IPS DF 4.7 (cell line): Measurements from ENCODE around the gene KCNK17.
A peak's percentile ranks its signal among the peaks of the same experiment; 100 is the strongest.

ENCODE experiments used
- DNase-seq: peaks from one replicate; pipeline ENCODE4 v3.0.0-alpha.2; 2013; ENCODE audit warnings: low spot score; ENCODE audit errors: extremely low read depth

Gene KCNK17

DNA sequence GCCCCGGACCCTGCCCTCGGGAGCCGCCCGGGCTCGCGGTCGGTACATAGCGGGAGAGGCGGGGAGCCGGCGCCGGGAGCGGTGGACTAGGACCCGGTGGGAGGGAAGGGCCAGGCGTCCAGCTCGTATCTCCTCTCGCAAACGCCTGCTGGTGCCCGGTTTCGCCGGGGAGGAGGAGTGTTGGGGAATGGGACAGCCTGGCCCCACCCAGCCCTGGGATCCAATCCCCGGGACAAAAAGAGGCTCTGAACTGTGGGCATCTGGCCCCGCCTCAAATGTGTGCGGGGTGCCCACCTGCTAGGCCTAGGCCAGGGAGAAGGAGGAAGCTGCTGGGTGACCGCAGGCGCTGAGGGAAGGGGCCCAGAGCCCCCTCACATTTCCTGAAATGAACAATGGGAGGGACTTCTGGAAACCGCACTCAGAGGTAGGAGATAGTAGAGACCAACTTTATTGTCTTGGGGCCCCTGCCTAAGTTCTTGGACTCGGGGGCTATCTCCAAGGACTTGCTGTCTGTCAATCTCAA, at the start of gene KCNK17:
KCNK17 (minus strand) TSS at position 147 of the 523 bp plus-strand sequence; CDS start at position 48, 99 bp downstream.
- no peak for DNase-seq

GRCh38 chr6:39363280-39363679, 49.1 kb upstream of the KCNK17 start:
- no peak for DNase-seq

- no peak for DNase-seq
Observed at GRCh38 chr6:39362487-39362865, 48.3 kb upstream of the KCNK17 start.

GRCh38 chr6:39361657-39362486, 47.7 kb upstream of the KCNK17 start:
- DNase-seq = peak; percentile 81

- no peak for DNase-seq
Observed at GRCh38 chr6:39360378-39360777, 46.2 kb upstream of the KCNK17 start.

GRCh38 chr6:39357998-39358686, 43.9 kb upstream of the KCNK17 start:
- DNase-seq = no peak

DNA sequence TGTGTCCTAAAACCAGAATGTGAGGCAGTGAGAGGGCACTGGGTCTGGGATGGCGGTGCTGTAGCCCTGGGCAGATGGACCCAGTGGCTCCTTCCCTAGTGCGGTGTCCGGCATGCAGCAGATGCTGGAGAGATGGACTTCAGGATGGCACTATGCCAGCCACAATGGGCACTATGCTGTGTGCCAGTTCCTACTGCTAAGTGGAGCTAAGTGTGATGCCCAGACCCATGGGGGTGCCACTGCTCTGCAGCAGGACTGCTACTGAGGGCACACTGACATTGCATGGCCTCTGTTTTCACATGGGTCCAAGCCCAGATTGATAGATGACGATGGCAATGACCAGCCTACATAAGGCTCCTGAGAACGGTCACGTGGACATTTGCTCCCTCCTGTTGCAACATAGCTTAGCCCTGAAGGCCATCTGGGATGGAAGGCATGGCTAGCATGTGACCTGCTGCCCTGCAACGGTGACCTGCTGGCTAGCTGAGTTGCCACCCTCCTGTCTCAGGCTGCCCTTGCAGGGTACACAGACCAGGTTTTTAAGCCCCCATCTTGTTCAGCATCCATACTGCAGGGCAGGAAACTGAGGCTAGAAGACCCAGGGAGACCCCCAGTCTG, 39.6 kb upstream of the KCNK17 start:
- DNase-seq = no peak

DNA sequence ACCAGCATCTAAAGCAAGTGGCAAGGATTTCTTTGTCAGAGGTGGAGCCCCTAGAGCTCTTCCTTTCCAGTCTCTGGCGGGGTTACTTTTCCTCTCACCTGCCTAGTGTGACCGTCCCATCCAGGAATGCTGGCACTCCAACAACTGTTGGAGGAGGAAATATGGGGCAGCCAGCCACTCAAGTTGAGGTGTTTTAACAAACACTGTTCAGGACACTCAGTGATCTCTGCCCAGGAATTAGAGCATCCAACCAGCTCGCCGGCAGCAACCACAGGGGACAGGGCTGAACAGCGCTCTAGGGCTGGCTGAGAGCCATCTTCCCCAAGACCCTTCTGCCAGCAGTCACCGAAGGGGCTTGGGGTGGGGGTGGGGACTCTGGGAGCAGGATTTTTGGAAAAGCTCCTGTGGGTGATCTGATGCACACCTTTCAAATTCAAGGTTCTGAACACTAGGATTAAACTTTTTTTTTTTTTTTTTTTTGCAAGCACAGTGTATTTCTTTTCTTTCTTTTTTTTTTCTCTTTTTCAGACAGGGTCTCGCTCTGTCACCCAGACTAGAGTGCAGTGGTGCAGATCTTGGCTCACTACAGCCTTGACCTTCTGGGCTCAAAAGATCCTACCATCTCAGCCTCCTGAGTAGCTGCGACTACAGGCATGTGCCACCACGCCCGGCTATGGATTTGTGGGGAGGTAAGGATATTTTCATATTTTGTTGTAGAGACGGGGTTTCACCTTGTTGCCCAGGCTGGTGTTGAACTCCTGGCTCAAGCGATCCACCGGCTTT, 36.7 kb upstream of the KCNK17 start:
- no peak for DNase-seq

- no peak for DNase-seq
Observed at GRCh38 chr6:39348740-39349139, 34.5 kb upstream of the KCNK17 start.

DNA sequence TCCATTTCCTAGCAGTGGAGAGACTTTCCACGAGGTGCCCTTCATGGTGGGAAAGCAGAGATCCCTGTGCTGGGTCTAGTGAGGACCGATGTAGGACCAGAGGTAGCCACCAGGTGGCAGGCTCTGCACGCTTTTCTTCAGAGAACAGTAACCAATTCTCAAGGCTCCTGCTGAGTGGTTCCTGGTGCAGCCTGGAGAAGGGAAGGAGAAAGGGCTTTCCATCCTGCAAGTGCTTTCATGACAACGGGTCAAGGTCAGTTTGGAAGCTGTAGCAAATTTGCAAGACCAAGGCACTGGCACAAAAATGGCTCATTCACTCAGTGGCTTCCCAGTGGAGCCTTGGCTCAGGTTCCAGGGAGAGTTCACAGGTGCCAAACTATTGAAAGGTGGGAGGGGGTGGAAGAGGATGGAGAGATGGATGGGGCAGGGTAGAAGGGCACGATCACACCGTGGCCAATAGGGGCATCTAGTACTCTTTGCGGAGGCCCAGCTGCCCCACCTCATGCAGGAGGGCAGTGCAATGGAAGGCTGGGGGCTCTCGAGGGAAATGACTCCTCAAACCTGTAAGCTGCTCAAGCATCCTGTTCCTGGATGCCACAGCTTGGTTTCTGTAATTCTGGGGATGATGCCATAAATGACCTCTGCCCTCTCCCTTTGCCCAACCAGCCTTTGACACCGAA, 33.8 kb upstream of the KCNK17 start:
- DNase-seq = peak; percentile 85

GRCh38 chr6:39347206-39347605, 33.0 kb upstream of the KCNK17 start:
- DNase-seq = no peak

GRCh38 chr6:39344821-39345280, 30.6 kb upstream of the KCNK17 start:
- DNase-seq = no peak

- no peak for DNase-seq
Observed at GRCh38 chr6:39343396-39343870, 29.2 kb upstream of the KCNK17 start.

DNA sequence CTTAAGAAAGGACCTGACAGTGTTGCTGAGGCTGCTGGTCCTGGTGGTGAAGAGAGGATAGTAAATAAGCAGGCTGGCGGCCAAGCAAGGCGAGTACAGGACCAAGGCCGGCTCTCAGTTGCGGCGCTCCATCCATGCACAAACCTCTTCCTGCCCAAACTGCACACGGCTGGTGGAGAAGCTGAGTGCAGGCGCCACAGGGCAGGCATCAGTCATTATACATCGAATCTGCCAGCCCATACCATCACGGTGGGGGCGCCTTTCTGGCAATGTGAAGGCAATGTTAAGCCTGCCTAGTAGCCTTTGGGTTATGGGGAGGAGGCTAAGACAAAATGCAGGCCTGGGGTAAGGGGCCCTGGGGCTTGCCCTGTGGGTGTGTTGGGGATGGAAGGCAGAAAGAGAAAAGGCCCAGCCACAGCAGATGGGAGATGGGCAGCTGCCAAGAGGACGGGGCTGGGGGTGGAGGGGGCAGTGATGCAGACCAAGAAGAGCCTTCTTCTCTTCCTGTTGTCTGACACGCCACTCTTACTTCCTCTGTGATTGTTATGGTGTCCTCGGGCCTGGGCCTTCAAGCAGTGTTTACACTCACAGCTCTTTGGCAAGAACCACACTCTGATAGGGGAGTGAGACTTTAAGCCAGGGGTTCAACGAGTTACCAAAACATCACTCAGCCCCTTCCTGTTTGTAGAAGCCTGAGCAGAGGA, 28.6 kb upstream of the KCNK17 start:
- DNase-seq = no peak

DNA sequence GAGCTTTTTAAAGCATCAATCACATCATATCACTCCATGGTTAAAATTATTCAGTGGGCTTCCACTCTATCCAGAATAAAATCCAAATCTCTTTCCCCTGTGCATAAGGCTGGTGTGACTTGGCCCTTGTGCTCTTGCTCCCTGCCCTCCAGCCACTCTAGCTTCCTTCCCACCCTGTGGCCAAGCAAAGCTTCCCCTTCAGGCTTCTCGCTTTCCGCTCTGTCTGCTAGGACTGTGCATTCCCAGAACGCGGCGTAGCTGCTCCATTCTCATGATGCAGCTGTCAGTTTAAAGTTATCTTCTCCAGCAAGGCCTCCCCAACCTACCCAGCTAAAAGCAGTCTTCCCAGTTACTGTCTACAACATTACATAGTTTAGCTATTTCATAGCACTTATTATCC, 27.7 kb upstream of the KCNK17 start:
- DNase-seq = no peak

DNA sequence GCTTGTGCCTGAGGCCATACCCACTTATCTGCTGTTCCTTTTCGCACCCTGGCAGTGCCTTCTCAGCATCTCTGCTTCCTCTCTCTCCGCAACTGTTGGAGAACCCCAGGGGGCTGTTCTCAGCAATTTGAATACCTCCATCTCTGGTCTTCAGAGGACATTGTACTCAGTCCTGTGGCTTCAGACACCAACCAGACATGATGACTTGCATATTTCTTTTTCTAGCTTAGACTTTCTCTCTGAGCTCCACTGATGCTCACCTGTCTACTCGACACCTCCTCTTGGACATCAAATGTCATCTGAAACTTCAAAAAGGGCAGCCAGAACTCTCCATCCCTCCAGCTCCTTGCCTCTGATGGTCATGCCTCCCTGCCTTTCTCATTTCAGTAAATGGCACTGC, 27.1 kb upstream of the KCNK17 start:
- DNase-seq = no peak

DNA sequence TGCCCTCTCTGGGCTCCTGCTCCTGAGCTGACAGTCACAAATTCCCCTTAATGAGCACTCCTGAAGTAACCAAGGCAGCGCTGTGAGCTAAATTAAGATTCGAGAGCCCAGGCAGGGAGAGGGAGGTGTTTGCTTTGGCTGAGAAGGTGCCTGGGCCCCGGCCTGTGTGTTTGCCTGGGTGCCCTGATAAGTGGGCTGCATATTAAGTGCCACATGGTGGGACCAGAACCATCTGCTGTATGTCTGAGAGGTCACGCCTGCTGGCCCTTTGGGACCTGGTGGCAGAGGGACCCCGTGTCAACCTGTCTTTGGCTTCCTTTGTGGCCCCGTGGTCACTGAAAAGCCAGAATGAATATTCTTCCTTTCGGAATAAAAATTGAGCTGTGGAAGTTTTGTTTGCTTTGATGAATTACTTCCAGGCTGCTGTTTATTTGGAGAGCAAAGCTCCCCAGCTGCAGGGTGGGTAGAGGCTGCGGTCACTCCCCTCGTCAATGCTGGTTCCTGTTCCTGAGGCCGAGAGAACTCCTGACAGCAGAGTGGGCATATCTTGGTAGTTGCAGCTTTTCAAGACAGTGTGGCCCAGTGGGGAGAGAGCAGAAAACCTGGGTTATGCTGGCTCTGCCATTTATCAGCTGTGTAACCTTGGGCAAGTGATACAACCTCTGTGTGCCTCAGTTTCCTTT, 25.8 kb upstream of the KCNK17 start:
- DNase-seq = no peak

DNA sequence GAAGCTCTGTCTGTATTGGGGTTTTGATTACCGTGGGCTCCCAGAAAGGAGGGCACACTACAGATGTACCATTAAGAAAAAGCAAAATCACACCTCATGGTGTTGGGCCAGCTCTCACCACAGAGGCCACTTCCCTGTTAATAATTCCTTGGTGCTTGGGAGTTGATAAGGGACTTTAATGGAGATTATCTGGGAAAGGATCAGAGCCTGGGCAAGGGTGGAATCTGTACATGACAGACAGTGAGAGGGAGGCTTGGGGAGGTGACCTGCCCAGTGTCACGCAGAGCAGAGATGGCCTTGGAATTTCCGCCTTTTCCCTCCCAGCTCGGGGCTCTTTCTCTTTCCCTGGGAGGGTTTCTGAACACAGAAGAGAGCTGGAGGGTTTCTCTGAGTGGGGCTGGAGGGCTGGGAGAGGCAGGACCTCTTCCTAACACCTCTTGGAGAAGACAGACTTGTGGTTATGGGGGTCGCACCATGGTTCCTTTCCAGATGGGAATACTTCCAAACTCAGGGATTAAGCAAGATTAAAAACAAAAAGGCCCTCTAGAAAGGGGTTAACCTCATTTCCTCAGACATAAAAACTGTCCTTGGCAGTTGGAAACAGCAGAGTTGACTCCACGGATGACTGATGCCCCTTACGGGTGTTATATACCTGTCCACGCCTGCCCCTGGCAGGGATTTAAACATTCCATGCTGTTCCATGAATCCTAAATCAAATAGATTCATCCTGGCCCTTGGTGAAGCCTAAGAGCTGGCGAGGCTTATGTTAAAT, 25.1 kb upstream of the KCNK17 start:
- no peak for DNase-seq

DNA sequence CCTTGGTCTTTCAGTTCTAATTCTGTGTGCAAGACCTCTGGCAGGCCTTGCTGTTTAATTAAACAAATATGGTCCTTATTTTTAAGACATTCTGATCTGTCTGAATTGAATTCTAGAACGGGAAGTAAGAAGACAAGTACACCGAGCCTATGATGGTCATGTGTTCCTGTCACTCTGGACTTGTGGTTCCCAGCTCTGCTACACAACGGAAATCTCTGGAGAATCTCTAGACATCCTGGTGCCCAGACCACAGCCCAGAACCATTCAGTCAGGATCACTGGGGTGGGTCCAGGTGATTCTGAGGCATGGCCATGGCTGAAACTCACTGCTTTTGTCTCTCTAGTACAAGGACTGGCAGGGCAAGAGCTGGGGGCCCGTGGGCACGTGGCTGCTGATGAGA, 24.2 kb upstream of the KCNK17 start:
- no peak for DNase-seq
